ENCODE measurements around the gene PSMB3. TPM values are rescaled to one million over a fixed set of nuclear protein-coding genes. Genes with fewer than 3 reads are reported as not detected.

The PSMB3 gene
- total and polyA plus RNA-seq, 9 of the 15 experiments (the other 6 are each of a cell fraction or from before 2014, with no cell fraction given): 460 to 2,775 (median 574) TPM

DNA sequence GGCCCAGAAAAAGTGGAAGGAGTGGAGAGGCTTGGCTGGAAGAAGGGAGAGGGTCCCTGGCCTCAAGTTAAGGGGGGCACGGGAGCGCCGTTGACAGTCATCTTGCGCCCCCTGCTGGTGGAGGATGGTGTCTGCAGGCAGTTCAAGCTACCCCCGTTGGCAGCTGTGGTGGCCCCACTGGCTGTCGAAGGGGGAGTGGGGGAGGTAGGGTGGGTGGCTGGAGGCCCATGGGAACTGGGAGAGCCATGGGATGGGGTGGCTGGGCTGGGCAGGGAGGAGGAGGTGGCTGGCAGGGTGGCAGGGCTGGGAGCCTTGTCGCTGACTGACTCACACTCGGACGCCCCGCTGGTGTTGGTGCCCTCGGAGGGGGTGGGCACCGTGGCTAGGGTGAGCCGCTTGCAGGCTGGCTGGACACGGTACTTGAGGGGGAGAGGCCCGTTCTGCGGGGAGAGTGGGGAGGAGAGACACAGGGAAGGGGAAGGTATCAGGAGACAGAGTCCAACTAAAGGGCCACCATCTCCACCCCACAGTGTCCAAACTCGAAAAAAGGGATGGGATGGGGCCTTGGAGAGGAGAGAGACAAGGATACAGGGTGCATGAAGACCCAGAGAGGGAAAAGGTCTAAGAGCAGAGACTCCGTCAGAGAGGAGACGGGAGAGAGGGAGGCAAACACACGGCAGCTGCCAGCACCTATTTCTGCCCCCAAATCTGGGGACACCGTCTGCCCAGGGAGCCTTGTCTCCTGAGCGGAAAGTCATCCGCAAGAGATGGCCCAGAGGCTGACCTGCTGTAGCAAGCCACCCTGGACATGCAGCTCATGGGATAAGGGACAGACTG lies 17.2 kb upstream of the PSMB3 start:
- peak overlapping the region in 1 of 2 experiments; percentile 83; a peak in 2 of 4 replicates for H3K9ac ChIP-seq (ENCODE audit: insufficient read depth in 1 of 2, low read depth in 2 of 2, low read length in 2 of 2)
- no peaks in the 10 kb centered on the region for H3K27me3 ChIP-seq (ENCODE audit: control insufficient read depth in 2 of 2, insufficient read depth in 2 of 2, low read length in 2 of 2)
- no peak overlapping the region for H3K4me2 ChIP-seq (ENCODE audit: insufficient read depth, low read length)
- H3K4me3 ChIP-seq: no peak overlapping the region
- WGBS (ENCODE audit: insufficient coverage, low coverage, missing lambda C conversion rate): 37% methylated on average over 17 of the region's 23 CpGs
- POLR2A ChIA-PET: interaction anchor here (0.5 to 1.0 kb wide), 3 partner anchors 12 to 136 kb away, joined by 3 read pairs; no protein-coding TSS in a partner anchor
- no peak overlapping the region for H3K27ac ChIP-seq (ENCODE audit: extremely low read depth, low read depth, low read length)
- no peak overlapping the region for H2AFZ ChIP-seq (ENCODE audit: low read depth, low read length)
- no peaks in the 10 kb centered on the region for H3K9me3 ChIP-seq (replicated peaks; ENCODE audit: control insufficient read depth, insufficient read depth, low read depth, low read length)
- intact Hi-C loops (cut with micrococcal nuclease): loop anchor here (1.0 kb wide), 1 partner anchor 58 kb away; no protein-coding TSS in a partner anchor
- 0 out of 2 replicates have a peak, but pooled peaks cover 3% of the 10 kb centered on the region for H4K20me1 ChIP-seq (replicated peaks; ENCODE audit: control insufficient read depth, insufficient read depth, low read length)
- FAIRE-seq: no peak
- peaks cover 23% of the 10 kb centered on the region for H3K79me2 ChIP-seq (ENCODE audit: control insufficient read depth, insufficient read depth, low read length)
- H3K9me1 ChIP-seq (ENCODE audit: control insufficient read depth, insufficient read depth, low read length): peaks cover 5% of the 10 kb centered on the region
- in situ Hi-C loops (cut with MboI): no loop called here
- DNase-seq (ENCODE audit: extremely low read depth in 1 of 4, low spot score in 3 of 4): peak; percentile 72 to 82 (median 80)
- peaks cover 78% of the 10 kb centered on the region; the same call in 2 of the 3 replicates for H3K36me3 ChIP-seq (ENCODE audit: control insufficient read depth, insufficient read depth, low read length)
- BruUV-seq (replicated peaks): no TSS peak
- peak; percentile 58 for ATAC-seq
- CTCF ChIA-PET (ENCODE audit: low intra/inter-chr PET ratio): interaction anchor here (1.4 to 3.0 kb wide), 3 partner anchors 59 to 417 kb away, joined by 5 to 25 read pairs (median 6); no protein-coding TSS in a partner anchor
- peaks cover 21 to 57% of the 10 kb centered on the region in 2 experiments; a peak in 4 of 5 replicates for H3K4me1 ChIP-seq (replicated peaks in 1 of 2; ENCODE audit: control insufficient read depth in 2 of 2, insufficient read depth in 2 of 2, low read length in 2 of 2)
- TF ChIP-seq L3MBTL2 (IDR thresholded peaks at IDR 0.05): no peak
- TF ChIP-seq XRCC5 (IDR thresholded peaks at IDR 0.05; ENCODE audit: low read depth, low read length): peak; percentile 61; the same call in 1 of the 2 replicates
- TF ChIP-seq POLR2G (IDR thresholded peaks at IDR 0.05; ENCODE audit: low read depth, low read length): peak; percentile 71
- TF ChIP-seq, protein P1, sequence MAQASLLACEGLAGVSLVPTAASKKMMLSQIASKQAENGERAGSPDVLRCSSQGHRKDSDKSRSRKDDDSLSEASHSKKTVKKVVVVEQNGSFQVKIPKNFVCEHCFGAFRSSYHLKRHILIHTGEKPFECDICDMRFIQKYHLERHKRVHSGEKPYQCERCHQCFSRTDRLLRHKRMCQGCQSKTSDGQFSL (CRISPR knock-in tag; IDR thresholded peaks at IDR 0.05): 0 out of 2 replicates have a peak, but pooled peaks have one; percentile 28
- TF ChIP-seq, protein P1 (tag; IDR thresholded peaks at IDR 0.05): no peak
- no peak for TF ChIP-seq ZNF699 (CRISPR knock-in tag; IDR thresholded peaks at IDR 0.05; ENCODE audit: insufficient replicate concordance)
- TF ChIP-seq, protein P2, sequence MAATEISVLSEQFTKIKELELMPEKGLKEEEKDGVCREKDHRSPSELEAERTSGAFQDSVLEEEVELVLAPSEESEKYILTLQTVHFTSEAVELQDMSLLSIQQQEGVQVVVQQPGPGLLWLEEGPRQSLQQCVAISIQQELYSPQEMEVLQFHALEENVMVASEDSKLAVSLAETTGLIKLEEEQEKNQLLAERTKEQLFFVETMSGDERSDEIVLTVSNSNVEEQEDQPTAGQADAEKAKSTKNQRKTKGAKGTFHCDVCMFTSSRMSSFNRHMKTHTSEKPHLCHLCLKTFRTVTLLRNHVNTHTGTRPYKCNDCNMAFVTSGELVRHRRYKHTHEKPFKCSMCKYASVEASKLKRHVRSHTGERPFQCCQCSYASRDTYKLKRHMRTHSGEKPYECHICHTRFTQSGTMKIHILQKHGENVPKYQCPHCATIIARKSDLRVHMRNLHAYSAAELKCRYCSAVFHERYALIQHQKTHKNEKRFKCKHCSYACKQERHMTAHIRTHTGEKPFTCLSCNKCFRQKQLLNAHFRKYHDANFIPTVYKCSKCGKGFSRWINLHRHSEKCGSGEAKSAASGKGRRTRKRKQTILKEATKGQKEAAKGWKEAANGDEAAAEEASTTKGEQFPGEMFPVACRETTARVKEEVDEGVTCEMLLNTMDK (IDR thresholded peaks at IDR 0.05; ENCODE audit: borderline replicate concordance, insufficient read depth, low read depth, low read length, poor library complexity, severe bottlenecking): peak; percentile 89
- peak; percentile 34; the same call in 1 of the 2 replicates for TF ChIP-seq SMARCA5 (IDR thresholded peaks at IDR 0.05)
- TF ChIP-seq, protein P3, sequence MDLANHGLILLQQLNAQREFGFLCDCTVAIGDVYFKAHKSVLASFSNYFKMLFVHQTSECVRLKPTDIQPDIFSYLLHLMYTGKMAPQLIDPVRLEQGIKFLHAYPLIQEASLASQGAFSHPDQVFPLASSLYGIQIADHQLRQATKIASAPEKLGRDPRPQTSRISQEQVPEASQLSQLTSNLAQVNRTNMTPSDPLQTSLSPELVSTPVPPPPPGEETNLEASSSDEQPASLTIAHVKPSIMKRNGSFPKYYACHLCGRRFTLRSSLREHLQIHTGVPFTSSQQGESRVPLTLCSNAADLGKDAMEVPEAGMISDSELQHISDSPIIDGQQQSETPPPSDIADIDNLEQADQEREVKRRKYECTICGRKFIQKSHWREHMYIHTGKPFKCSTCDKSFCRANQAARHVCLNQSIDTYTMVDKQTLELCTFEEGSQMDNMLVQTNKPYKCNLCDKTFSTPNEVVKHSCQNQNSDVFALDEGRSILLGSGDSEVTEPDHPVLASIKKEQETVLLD (IDR thresholded peaks at IDR 0.05): no peak
- peak; percentile 72 for TF ChIP-seq SMC3 (conservative IDR thresholded peaks at IDR 0.05; ENCODE audit: insufficient read depth, low read depth, low read length)
- TF ChIP-seq RBFOX2 (IDR thresholded peaks at IDR 0.05; ENCODE audit: low read depth, low read length): peak; percentile 53
- TF ChIP-seq, protein P4, sequence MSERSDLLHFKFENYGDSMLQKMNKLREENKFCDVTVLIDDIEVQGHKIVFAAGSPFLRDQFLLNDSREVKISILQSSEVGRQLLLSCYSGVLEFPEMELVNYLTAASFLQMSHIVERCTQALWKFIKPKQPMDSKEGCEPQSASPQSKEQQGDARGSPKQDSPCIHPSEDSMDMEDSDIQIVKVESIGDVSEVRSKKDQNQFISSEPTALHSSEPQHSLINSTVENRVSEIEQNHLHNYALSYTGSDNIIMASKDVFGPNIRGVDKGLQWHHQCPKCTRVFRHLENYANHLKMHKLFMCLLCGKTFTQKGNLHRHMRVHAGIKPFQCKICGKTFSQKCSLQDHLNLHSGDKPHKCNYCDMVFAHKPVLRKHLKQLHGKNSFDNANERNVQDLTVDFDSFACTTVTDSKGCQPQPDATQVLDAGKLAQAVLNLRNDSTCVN (CRISPR knock-in tag; IDR thresholded peaks at IDR 0.05): peak; percentile 77; the same call in 1 of the 2 replicates
- TF ChIP-seq, protein P5, sequence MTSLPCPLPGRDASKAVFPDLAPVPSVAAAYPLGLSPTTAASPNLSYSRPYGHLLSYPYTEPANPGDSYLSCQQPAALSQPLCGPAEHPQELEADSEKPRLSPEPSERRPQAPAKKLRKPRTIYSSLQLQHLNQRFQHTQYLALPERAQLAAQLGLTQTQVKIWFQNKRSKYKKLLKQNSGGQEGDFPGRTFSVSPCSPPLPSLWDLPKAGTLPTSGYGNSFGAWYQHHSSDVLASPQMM (CRISPR knock-in tag; IDR thresholded peaks at IDR 0.05): no peak
- peak; percentile 62 for TF ChIP-seq SMARCA4 (IDR thresholded peaks at IDR 0.05)

Measured in K562 (cell line).